Activated B cell treated with CpG ODN at 0.5 μM for 24 hours (primary cell): ENCODE data around the gene MARCHF6. TPM values are rescaled to one million over a fixed set of nuclear protein-coding genes. Genes with fewer than 3 reads are reported as not detected.

ENCODE experiments used
- ATAC-seq: fragments of 200-7000 bp; cut with Tn5 transposase; one replicate; pipeline ENCODE4 v1.10.0; 2021; ENCODE audit warnings: low read depth, mild to moderate bottlenecking, moderate library complexity
- CTCF ChIA-PET: fragments of 350-600 bp; sonication (Branson Sonifier 250); formaldehyde crosslinking; loops from one replicate; lab custom pipeline; 2021; ENCODE audit warnings: antibody characterized with exemption; lab: Charles Lee
- POLR2A ChIA-PET: fragments of 350-600 bp; sonication (Branson Sonifier 250); formaldehyde crosslinking; loops from one replicate; lab custom pipeline; 2021; ENCODE audit warnings: antibody characterized with exemption; lab: Charles Lee
- DNase-seq: peaks from one replicate; pipeline ENCODE4 v3.0.0; 2022
- H3K27ac Mint-ChIP-seq: one replicate; pipeline ENCODE4 v1.8.0; 2020; ENCODE audit warnings: mixed read lengths
- H3K27me3 Mint-ChIP-seq: one replicate; pipeline ENCODE4 v1.8.0; 2021; ENCODE audit warnings: mixed read lengths
- H3K36me3 Mint-ChIP-seq: one replicate; pipeline ENCODE4 v1.8.0; 2021; ENCODE audit warnings: low read depth, mixed read lengths
- H3K4me1 Mint-ChIP-seq: one replicate; pipeline ENCODE4 v1.8.0; 2021; ENCODE audit warnings: mixed read lengths
- H3K4me3 Mint-ChIP-seq: one replicate; pipeline ENCODE4 v1.8.0; 2020; ENCODE audit warnings: mild to moderate bottlenecking, mixed read lengths
- H3K9me3 Mint-ChIP-seq: one replicate; pipeline ENCODE4 v1.8.0; 2020; ENCODE audit warnings: mixed read lengths
- intact Hi-C: fragments of 100-400 bp; cut with micrococcal nuclease; formaldehyde crosslinking; loops from one replicate; pipeline ENCODE4 v1.15.1; 2024
- total RNA-seq: library from RNA; stranded (reverse); gene quantifications from 2 replicates; pipeline ENCODE4 v1.2.3, GENCODE V29; 2022
- TF ChIP-seq, protein P1 (sequence below): fragments of 200-600 bp; IDR thresholded peaks from one replicate; pipeline ENCODE4 v1.8.0; 2022; ENCODE audit warnings: antibody characterized with exemption, mild to moderate bottlenecking

The MARCHF6 gene
- total RNA-seq, 1 donor from 2014 or later: 124 TPM

DNA sequence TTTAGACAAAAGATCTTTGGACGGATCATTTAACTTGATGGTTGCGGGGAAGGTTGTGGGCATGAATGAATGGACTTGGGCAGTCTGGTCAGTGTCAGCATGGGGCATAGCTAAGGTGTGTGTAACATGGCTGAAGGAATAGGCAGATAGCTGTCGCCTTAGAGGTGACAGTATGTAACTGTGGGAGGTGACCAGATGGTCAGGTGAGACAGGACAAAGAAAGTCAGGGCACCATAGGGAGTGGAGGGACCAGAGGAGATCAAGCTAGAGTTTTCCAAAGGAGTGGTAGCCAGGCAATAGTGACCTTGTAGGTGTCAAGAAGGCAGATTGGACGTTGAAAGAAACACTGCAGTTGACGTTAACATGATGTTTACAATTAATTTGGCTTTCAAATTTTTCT is 43.1 kb downstream of the MARCHF6 start:
- Mint-ChIP-seq H3K27me3 (no peaks in the 10 kb centered on the region), H3K36me3 (peaks cover 79% of the 10 kb centered on the region), H3K4me3 (no peak overlapping the region), H3K9me3 (no peaks in the 10 kb centered on the region), H3K27ac (no peak overlapping the region), H3K4me1 (no peaks in the 10 kb centered on the region)
- ATAC-seq (no peak), DNase-seq (no peak)
- POLR2A ChIA-PET: no interaction called here
- intact Hi-C loops: no loop called here
- TF ChIP-seq, protein P1, sequence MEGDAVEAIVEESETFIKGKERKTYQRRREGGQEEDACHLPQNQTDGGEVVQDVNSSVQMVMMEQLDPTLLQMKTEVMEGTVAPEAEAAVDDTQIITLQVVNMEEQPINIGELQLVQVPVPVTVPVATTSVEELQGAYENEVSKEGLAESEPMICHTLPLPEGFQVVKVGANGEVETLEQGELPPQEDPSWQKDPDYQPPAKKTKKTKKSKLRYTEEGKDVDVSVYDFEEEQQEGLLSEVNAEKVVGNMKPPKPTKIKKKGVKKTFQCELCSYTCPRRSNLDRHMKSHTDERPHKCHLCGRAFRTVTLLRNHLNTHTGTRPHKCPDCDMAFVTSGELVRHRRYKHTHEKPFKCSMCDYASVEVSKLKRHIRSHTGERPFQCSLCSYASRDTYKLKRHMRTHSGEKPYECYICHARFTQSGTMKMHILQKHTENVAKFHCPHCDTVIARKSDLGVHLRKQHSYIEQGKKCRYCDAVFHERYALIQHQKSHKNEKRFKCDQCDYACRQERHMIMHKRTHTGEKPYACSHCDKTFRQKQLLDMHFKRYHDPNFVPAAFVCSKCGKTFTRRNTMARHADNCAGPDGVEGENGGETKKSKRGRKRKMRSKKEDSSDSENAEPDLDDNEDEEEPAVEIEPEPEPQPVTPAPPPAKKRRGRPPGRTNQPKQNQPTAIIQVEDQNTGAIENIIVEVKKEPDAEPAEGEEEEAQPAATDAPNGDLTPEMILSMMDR: no peak
- CTCF ChIA-PET: no interaction called here

DNA sequence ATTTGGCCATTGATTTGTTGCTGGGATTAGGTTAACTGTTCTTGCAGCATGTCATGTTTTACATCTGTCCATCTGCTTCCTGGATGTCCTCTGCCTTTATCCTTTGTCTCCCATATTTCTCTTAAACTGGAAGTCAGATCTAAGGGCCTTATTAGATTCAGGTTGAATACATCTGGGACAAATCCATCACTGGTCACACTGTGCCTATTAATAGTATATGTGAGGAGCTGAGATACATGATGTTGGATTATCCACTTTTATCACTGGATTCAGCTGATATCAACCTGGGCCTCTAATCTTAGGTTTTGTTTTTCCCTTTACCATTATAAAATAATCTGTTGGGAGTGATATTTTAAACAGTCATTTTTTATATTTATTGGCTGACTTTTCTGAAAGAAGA is 46.3 kb downstream of the MARCHF6 start:
- POLR2A ChIA-PET: no interaction called here
- intact Hi-C loops: no loop called here
- H3K4me3 Mint-ChIP-seq: no peak overlapping the region

DNA sequence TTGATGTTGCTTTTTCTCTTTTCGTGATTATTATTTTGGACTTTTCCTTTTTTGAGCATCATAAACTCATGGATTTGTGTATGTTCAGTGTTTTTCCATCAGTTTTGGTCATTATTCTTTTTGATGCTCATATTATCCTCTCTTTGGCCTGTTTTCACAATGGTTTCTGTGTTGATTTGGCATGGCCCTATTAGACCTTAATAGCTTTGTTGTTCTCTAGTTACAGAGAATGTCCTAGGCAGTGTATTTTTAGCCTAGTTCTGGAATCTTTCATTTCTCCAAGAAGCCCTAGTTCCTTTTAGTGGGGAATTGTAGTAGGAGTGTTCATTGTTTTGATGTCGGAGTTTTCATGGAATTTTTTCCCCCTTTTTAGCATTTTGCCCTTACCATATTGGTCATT is 46.9 kb downstream of the MARCHF6 start:
- Mint-ChIP-seq H3K36me3 (peaks cover 78% of the 10 kb centered on the region), H3K27ac (no peak overlapping the region), H3K4me1 (no peaks in the 10 kb centered on the region), H3K9me3 (no peaks in the 10 kb centered on the region), H3K4me3 (no peak overlapping the region), H3K27me3 (no peaks in the 10 kb centered on the region)
- intact Hi-C loops: no loop called here
- POLR2A ChIA-PET: no interaction called here
- no peak for DNase-seq
- CTCF ChIA-PET: no interaction called here
- TF ChIP-seq, protein P1: no peak
- ATAC-seq: no peak

More for the DNA sequence above, 46.3 kb downstream of the MARCHF6 start:
- Mint-ChIP-seq H3K27ac (no peak overlapping the region), H3K4me1 (no peaks in the 10 kb centered on the region), H3K27me3 (no peaks in the 10 kb centered on the region), H3K36me3 (peaks cover 77% of the 10 kb centered on the region), H3K9me3 (no peaks in the 10 kb centered on the region)
- TF ChIP-seq, protein P1: no peak
- ATAC-seq (no peak), DNase-seq (no peak)
- CTCF ChIA-PET: interaction anchor here (1.5 kb wide), 1 partner anchor 116 kb away, joined by 3 read pairs; no protein-coding TSS in a partner anchor

DNA sequence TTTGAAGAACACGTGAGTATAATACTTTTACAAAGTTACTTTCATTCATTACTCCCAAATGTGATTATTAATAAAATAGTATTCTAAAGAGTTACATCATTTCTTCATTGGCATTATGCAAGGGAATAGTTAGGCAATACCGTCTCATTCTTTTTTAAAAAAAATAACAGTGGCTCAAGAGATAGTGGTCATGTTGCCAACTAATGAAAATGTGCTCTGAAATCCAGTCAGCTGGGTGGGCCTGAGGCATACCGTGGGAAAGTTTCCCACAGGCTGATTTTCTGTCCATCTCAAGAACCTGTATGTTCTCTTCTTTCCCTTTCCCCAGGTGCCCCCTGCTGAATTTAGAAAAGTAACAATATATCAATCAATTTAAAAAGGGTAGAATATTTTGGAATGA is 47.3 kb downstream of the MARCHF6 start:
- TF ChIP-seq, protein P1: no peak
- intact Hi-C loops: loop anchor here (1.0 kb wide), 1 partner anchor 117 kb away; no protein-coding TSS in a partner anchor
- Mint-ChIP-seq H3K27ac (no peak overlapping the region), H3K4me3 (no peak overlapping the region), H3K9me3 (no peaks in the 10 kb centered on the region), H3K27me3 (no peaks in the 10 kb centered on the region), H3K4me1 (no peaks in the 10 kb centered on the region), H3K36me3 (peaks cover 76% of the 10 kb centered on the region)
- ChIA-PET POLR2A (no interaction called here), CTCF (no interaction called here)
- DNase-seq: no peak
- no peak for ATAC-seq

DNA sequence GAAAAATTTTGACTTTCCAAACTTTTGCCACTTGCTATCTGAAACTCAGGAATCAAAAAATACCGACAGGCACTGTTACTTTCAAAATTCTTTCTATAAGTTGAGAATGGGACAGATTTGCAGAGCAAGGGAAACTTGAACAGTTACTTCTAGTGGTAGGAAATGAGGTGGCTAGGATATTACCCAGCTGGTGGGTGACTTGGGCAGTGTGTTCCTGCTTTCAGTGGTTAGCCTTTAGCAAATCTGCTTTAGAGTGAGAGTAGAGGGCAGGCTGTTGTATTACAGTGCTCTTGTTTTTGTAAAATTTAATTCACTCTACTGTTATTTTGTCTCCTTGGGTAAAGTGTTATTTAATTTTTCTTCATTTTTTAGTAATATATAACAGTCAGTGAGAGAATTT is 48.0 kb downstream of the MARCHF6 start:
- Mint-ChIP-seq H3K36me3 (peaks cover 76% of the 10 kb centered on the region), H3K4me1 (no peaks in the 10 kb centered on the region), H3K9me3 (no peaks in the 10 kb centered on the region), H3K27ac (no peak overlapping the region), H3K4me3 (no peak overlapping the region), H3K27me3 (no peaks in the 10 kb centered on the region)
- CTCF ChIA-PET: no interaction called here
- intact Hi-C loops: loop anchor here (1.0 kb wide), 1 partner anchor 117 kb away; no protein-coding TSS in a partner anchor
- ATAC-seq (no peak), DNase-seq (no peak)
- TF ChIP-seq, protein P1: no peak
- POLR2A ChIA-PET: no interaction called here

Other genes starting within 250 kb of the MARCHF6 start
- gene ATPSCKMT, start 103.8 kb upstream of the MARCHF6 start, total RNA-seq: 16.2 and 19.4 TPM in 2 replicates
- 203 and 213 TPM in 2 replicates for gene CCT5, start 103.4 kb upstream of the MARCHF6 start, total RNA-seq
- gene CMBL, start 45.8 kb upstream of the MARCHF6 start, total RNA-seq: not detected in 2 replicates
- gene ROPN1L, start 88.2 kb downstream of the MARCHF6 start, total RNA-seq: 0.49 TPM in 1 of 2 replicates, not detected in the other
- gene ANKRD33B, start 210.4 kb downstream of the MARCHF6 start, total RNA-seq: 156 and 170 TPM in 2 replicates